ENCODE results near the gene TRIP4. TPM values are rescaled to one million over a fixed set of nuclear protein-coding genes. Genes with fewer than 3 reads are reported as not detected.
A peak's percentile ranks its signal among the peaks of the same experiment; 100 is the strongest.

Gene TRIP4
- total and polyA plus RNA-seq, 2 donors from 2014 or later: 29.8 to 33.1 TPM

- no peaks in the 10 kb centered on the region for H3K27me3 ChIP-seq (ENCODE audit: control insufficient read depth, insufficient read depth, low read length)
- H3K9ac ChIP-seq (ENCODE audit: low read length in 3 of 3): no peak overlapping the region
- FAIRE-seq (no peak), DNase-seq (no peak)
- intact Hi-C loops (cut with DNase I): no loop called here
- no peaks in the 10 kb centered on the region for H3K9me3 ChIP-seq (ENCODE audit: control insufficient read depth in 2 of 3, insufficient read depth in 1 of 3, low read length in 3 of 3)
- no peak overlapping the region for H3K4me3 ChIP-seq (ENCODE audit: low read length in 3 of 3)
- peaks cover 0 to 6% (median 6%) of the 10 kb centered on the region in 3 donors for H3K36me3 ChIP-seq (ENCODE audit: control insufficient read depth in 2 of 3, insufficient read depth in 3 of 3, low read length in 3 of 3)
- H3K4me1 ChIP-seq (ENCODE audit: control insufficient read depth in 2 of 3, insufficient read depth in 2 of 3, low read depth in 1 of 3, low read length in 3 of 3): no peaks in the 10 kb centered on the region
- H3K27ac ChIP-seq (ENCODE audit: low read depth in 2 of 2, low read length in 2 of 2): no peak overlapping the region
- TF ChIP-seq CTCF (IDR thresholded peaks at IDR 0.05; ENCODE audit: borderline replicate concordance, extremely low read depth, insufficient read depth): no peak
Observed at GRCh38 chr15:64441852-64442251, 54.2 kb downstream of the TRIP4 start.

- intact Hi-C loops (cut with DNase I): no loop called here
- Histone ChIP-seq H3K9ac (ENCODE audit: low read length in 3 of 3) (no peak overlapping the region), H3K27ac (ENCODE audit: low read depth in 2 of 2, low read length in 2 of 2) (no peak overlapping the region), H3K36me3 (ENCODE audit: control insufficient read depth in 2 of 3, insufficient read depth in 3 of 3, low read length in 3 of 3) (peaks cover 2 to 13% (median 12%) of the 10 kb centered on the region in 3 donors), H3K27me3 (ENCODE audit: control insufficient read depth, insufficient read depth, low read length) (no peaks in the 10 kb centered on the region), H3K9me3 (ENCODE audit: control insufficient read depth in 2 of 3, insufficient read depth in 1 of 3, low read length in 3 of 3) (no peaks in the 10 kb centered on the region), H3K4me1 (ENCODE audit: control insufficient read depth in 2 of 3, insufficient read depth in 2 of 3, low read depth in 1 of 3, low read length in 3 of 3) (no peaks in the 10 kb centered on the region), H3K4me3 (ENCODE audit: low read length in 3 of 3) (no peak overlapping the region)
- DNase-seq (no peak), FAIRE-seq (no peak)
- TF ChIP-seq CTCF (IDR thresholded peaks at IDR 0.05; ENCODE audit: borderline replicate concordance, extremely low read depth, insufficient read depth): no peak
Observed at GRCh38 chr15:64443016-64443415, 55.4 kb downstream of the TRIP4 start.

GRCh38 chr15:64443747-64444621 is 56.3 kb downstream of the TRIP4 start:
- DNase-seq (no peak), FAIRE-seq (no peak)
- TF ChIP-seq CTCF (IDR thresholded peaks at IDR 0.05; ENCODE audit: borderline replicate concordance, extremely low read depth, insufficient read depth): no peak
- Histone ChIP-seq H3K4me1 (ENCODE audit: control insufficient read depth in 2 of 3, insufficient read depth in 2 of 3, low read depth in 1 of 3, low read length in 3 of 3) (no peaks in the 10 kb centered on the region), H3K4me3 (ENCODE audit: low read length in 3 of 3) (no peak overlapping the region), H3K36me3 (ENCODE audit: control insufficient read depth in 2 of 3, insufficient read depth in 3 of 3, low read length in 3 of 3) (peaks cover 2 to 13% (median 12%) of the 10 kb centered on the region in 3 donors), H3K27me3 (ENCODE audit: control insufficient read depth, insufficient read depth, low read length) (no peaks in the 10 kb centered on the region), H3K27ac (ENCODE audit: low read depth in 2 of 2, low read length in 2 of 2) (peak overlapping the region in 1 of 2 donors; percentile 24), H3K9me3 (ENCODE audit: control insufficient read depth in 2 of 3, insufficient read depth in 1 of 3, low read length in 3 of 3) (no peaks in the 10 kb centered on the region), H3K9ac (ENCODE audit: low read length in 3 of 3) (no peak overlapping the region)
- intact Hi-C loops (cut with DNase I): no loop called here
